Esophagus (tissue), 2 donors: Measurements from ENCODE around the gene RIGI. TPM values are rescaled to one million over a fixed set of nuclear protein-coding genes. Genes with fewer than 3 reads are reported as not detected.
A peak's percentile ranks its signal among the peaks of the same experiment; 100 is the strongest.
"Not testable (repeated sequence)": the region's sequence is repeated elsewhere in the genome, so short reads cannot be mapped to it uniquely, and the experiment has no call there.

ENCODE experiments used
- H3K27ac ChIP-seq, 2 donors: one replicate each; pipeline ENCODE4 v1.5.1; 2013; ENCODE audit warnings: low read depth in 2 of 2, mild to moderate bottlenecking in 2 of 2, inconsistent platforms in 1 of 2, low read length in 1 of 2, moderate library complexity in 1 of 2
- H3K27me3 ChIP-seq, 2 donors: one replicate each; pipeline ENCODE4 v1.6.1; 2013; ENCODE audit warnings: low read length in 2 of 2, control low read depth in 1 of 2, mild to moderate bottlenecking in 1 of 2; ENCODE audit not compliant: insufficient read depth in 2 of 2, control insufficient read depth in 1 of 2
- H3K36me3 ChIP-seq, 2 donors: one replicate each; pipeline ENCODE4 v1.6.1; 2013; ENCODE audit warnings: low read length in 1 of 2; ENCODE audit not compliant: control insufficient read depth in 2 of 2, insufficient read depth in 2 of 2
- H3K4me1 ChIP-seq, 2 donors: one replicate each; pipeline ENCODE4 v1.6.1; 2013; ENCODE audit warnings: low read length in 1 of 2; ENCODE audit not compliant: control insufficient read depth in 2 of 2, insufficient read depth in 2 of 2
- H3K4me3 ChIP-seq, 2 donors: one replicate each; pipeline ENCODE4 v1.5.1; 2013; ENCODE audit warnings: low read length in 2 of 2, mild to moderate bottlenecking in 2 of 2, low read depth in 1 of 2, moderate library complexity in 1 of 2
- H3K9me3 ChIP-seq, 2 donors: one replicate each; pipeline ENCODE4 v1.6.1; 2013; ENCODE audit warnings: mild to moderate bottlenecking in 2 of 2, low read depth in 1 of 2, low read length in 1 of 2, moderate library complexity in 1 of 2; ENCODE audit not compliant: control insufficient read depth in 2 of 2, insufficient read depth in 1 of 2
- WGBS, 2 donors: extraction: QIAGEN DNeasy Blood & Tissue Kit; methylation state at CpG; one replicate each; pipeline ENCODE4 v1.1.7; 2013; 5-methylcytosine and 5-hydroxymethylcytosine counted together
- polyA plus RNA-seq, 2 donors: library from polyadenylated mRNA; stranded (reverse); fragments of 200-250 nt; gene quantifications; one replicate each; pipeline ENCODE4 v1.2.3, GENCODE V29; 2013
- donor health status: healthy with polysubstance abuse.
- donor health status: Bipolar disorder and iron deficiency.

The RIGI gene
- polyA plus RNA-seq, 2 donors = 4.5 to 4.7 TPM

DNA sequence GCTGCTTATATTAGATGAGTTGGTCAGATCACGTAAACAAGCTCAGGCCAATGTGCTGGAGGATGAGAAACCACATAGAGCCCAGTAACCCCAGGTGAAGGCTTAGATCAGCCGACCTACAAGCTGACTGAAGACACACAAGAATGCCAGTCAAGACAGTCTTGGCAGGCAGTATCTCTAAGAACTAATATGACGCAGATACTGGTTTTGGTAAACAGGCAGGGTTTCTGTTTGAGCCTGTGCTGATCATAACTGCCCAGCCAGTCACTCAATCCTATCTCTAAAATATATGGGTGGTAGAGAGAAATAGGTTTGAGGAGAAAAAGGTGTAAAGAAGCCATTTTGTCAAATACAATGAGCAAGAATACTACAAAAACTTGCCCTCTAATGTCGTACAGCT, 7.8 kb upstream of the RIGI start:
- Histone ChIP-seq H3K27ac (no peak overlapping the region), H3K36me3 (no peaks in the 10 kb centered on the region), H3K4me3 (no peak overlapping the region), H3K9me3 (no peaks in the 10 kb centered on the region), H3K4me1 (no peaks in the 10 kb centered on the region), H3K27me3 (no peaks in the 10 kb centered on the region)
- 95 to 96% methylated on average over 4 of the region's 4 CpGs for WGBS, 2 donors

DNA sequence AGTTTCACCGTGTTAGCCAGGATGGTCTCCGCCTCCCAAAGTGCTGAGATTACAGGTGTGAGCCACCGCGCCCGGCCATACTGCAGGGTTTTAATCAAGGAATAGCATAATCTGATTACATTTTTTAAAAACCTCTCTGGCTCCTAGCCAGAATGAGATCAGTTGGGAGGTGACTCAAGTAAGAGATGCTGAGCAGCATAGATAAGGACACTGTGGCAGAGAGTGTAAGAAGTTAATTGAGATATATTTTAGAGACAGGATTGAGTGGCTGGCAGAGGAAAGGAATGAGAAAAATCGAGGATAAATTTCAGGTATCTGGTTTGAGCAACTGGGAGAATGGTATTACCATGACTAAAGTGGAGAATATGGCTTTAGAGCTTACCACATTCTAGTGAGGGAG, 7.3 kb upstream of the RIGI start:
- Histone ChIP-seq H3K4me3 (no peak overlapping the region), H3K27me3 (no peaks in the 10 kb centered on the region), H3K27ac (no peak overlapping the region), H3K9me3 (no peaks in the 10 kb centered on the region), H3K4me1 (no peaks in the 10 kb centered on the region), H3K36me3 (no peaks in the 10 kb centered on the region)
- WGBS, 2 donors = 96 to 97% methylated on average over 6 of the region's 6 CpGs

DNA sequence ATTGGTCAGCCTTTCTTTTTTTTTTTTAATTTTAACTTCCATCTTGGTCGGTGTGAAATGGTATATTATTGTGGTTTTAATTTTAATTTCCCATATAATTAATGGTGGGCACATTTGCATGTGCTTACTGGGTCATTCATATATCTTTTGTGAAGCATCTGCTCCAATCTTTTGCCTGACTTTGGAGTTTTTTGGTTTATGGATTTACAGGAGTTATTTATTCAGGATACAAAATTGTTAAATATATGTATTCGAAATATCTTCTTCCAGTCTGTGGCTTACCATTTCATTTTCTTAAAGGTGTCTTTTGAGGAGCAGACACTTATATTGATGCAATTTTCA, 682 bp upstream of the RIGI start:
- Histone ChIP-seq H3K27me3 (no peaks in the 10 kb centered on the region), H3K4me1 (peaks cover 0 to 3% of the 10 kb centered on the region in 2 donors), H3K9me3 (no peaks in the 10 kb centered on the region), H3K27ac (peak overlapping the region; percentile 69 to 95), H3K36me3 (no peaks in the 10 kb centered on the region), H3K4me3 (peak overlapping the region; percentile 59 to 92)
- WGBS, 2 donors = 10 to 15% methylated on average over 2 of the region's 2 CpGs

DNA sequence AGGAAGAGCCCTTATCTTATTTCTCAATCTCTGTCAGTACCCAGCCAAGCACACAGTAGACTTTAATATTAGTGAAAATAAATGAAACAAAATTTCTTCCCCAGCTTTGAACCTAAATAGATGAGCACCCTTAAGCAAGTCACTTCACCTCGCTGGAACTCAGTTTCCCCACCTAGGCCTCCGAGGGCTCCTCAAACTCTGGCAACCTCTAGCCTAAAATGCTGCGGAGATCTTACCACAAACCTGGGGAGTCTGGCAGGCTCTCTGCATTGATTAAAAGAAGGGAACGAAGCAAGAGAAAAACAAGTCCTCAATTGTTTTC, 326 bp downstream of the RIGI start:
- 0% methylated on average over 4 of the region's 4 CpGs for WGBS, 2 donors
- H3K27ac ChIP-seq = peak overlapping the region; percentile 69 to 95

DNA sequence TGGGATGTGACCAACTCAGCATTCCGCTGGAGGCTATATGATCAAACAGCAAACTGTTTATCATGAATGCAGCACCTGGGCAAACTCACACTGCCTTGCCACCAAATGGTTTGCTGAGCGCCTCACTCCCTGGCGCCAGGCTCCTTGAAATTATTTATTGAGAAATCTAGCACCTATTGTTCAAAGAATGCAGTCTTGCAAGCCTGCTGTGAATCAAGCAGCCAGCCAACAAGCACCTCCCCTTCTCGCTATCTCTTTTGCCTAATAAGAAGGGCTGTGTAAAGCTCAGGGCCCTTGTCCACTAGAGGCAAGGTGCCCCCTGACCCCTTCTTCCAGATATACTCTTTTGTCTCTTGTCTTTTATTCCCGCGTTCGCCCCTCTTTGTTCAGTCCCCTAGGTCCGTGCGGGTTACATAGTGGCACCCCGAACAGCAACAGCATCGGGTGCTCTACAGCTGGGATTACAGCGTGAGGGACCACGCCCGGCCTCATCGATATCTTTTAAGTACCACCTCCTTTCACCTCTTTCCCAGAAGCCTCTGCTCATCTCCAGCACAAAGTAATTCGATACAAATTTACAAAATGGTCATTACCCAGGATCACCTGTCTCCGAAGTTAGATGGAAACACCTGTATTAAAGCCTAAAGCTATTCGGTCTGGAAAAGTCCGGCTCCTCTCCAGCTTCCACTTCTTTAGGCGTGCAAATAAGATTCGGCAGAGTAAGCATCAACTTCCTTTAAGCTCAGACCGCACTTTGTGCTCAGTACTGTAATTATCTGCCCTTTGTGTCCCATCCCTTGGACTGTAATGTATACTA, 896 bp downstream of the RIGI start:
- Histone ChIP-seq H3K27me3 (no peaks in the 10 kb centered on the region), H3K27ac (peak overlapping the region; percentile 69 to 95), H3K9me3 (no peaks in the 10 kb centered on the region), H3K4me3 (peak overlapping the region; percentile 59 to 92), H3K36me3 (no peaks in the 10 kb centered on the region), H3K4me1 (peaks cover 0 to 3% of the 10 kb centered on the region in 2 donors)
- WGBS, 2 donors = 16 to 25% methylated on average over 22 of the region's 22 CpGs

More for the DNA sequence above, 326 bp downstream of the RIGI start:
- Histone ChIP-seq H3K4me1 (peaks cover 0 to 3% of the 10 kb centered on the region in 2 donors), H3K4me3 (peak overlapping the region; percentile 59 to 92), H3K36me3 (no peaks in the 10 kb centered on the region), H3K9me3 (no peaks in the 10 kb centered on the region), H3K27me3 (no peaks in the 10 kb centered on the region)

DNA sequence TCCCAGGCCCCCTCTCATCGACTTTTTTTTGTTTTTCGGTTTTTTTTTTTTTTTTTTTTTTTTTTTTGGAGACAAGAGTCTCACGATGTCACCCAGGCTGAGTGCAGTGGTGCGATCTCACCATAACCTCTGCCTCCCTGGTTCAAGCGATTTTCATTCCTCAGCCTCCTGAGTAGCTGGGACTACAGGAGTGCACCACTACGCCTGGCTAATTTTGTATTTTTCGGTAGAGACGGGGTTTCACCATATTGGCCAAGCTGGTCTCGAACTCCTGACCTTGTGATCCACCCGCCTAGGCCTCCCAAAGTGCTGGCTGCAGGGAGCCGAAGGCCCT, 1.5 kb downstream of the RIGI start:
- H3K36me3 ChIP-seq, H3K27me3 ChIP-seq, H3K4me1 ChIP-seq, H3K9me3 ChIP-seq: not testable (repeated sequence)
- WGBS, 2 donors = 80 to 83% methylated on average over 11 of the region's 11 CpGs
- Histone ChIP-seq H3K27ac (peak overlapping the region; percentile 20 to 69), H3K4me3 (peak overlapping the region in 1 of 2 donors; percentile 92)

DNA sequence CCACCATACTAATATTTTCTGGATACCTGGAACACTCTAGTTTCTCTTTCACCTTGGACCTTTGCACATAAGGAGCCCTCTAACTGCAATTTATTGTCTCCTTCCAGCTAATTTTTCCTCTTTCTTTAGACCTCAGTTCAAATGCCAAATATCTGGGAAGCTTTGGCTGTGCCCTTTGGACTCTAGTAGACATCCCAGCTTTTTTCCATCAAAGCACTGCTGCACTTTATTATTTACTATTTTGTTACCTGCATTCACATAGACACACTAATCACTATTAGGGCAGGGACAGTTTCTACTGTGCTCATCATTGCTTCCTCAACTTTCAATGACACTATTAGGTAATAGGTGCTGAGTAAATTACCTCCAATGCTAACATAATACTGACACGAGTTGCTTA, 2.1 kb downstream of the RIGI start:
- H3K36me3 ChIP-seq = no peaks in the 10 kb centered on the region
- no peaks in the 10 kb centered on the region for H3K27me3 ChIP-seq
- peaks cover 0 to 3% of the 10 kb centered on the region in 2 donors for H3K4me1 ChIP-seq
- H3K27ac ChIP-seq = no peak overlapping the region
- WGBS, 2 donors = 45 to 55% methylated on average over 1 of the region's 1 CpG
- H3K4me3 ChIP-seq = no peak overlapping the region
- no peaks in the 10 kb centered on the region for H3K9me3 ChIP-seq

DNA sequence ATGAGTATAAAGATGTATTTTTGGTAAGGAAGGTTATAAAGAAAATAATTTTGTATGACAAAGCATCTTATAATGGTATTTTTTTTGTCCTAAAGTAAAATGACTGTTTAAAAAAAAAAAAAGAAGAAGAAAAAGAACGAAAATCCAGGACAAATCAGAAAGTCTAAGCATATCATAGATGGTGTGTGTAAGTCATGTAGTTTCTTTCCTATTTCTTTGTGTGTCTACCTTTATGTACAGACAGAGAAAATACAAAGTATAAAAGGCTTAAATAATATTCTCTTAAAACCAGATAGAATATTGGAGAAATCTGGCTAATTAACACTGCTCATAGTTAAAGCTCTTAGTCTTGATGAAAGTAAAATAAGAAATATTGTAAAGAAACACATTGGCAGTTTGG, 7.7 kb downstream of the RIGI start:
- no peak overlapping the region for H3K4me3 ChIP-seq
- peaks cover 0 to 3% of the 10 kb centered on the region in 2 donors for H3K4me1 ChIP-seq
- 94% methylated on average over 1 of the region's 1 CpG for WGBS, 2 donors
- no peaks in the 10 kb centered on the region for H3K36me3 ChIP-seq
- H3K27me3 ChIP-seq = no peaks in the 10 kb centered on the region
- H3K9me3 ChIP-seq = no peaks in the 10 kb centered on the region
- H3K27ac ChIP-seq = no peak overlapping the region

DNA sequence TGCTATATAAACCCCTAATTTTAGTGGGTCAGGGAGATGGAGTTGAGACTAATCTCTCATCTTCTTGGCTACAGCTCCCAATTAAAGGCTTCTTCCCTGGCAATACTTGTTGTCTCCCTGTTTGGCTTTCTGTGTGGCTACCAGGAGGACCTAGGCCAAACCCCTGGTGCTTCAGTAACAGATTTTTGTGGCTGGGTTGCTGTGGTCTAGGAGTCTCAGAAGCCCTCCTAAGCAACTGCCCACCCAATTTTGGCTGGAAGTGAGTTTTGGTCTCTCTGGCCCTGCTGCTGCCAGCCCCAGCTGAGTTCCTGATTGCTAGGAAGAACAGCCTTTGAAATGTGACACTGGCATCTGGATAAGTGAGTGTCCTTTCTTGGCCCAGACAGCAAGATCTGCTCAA, 9.8 kb downstream of the RIGI start:
- Histone ChIP-seq H3K27ac (peak overlapping the region; percentile 55 to 81), H3K36me3 (no peaks in the 10 kb centered on the region), H3K27me3 (no peaks in the 10 kb centered on the region), H3K4me3 (no peak overlapping the region), H3K4me1 (peaks cover 0 to 3% of the 10 kb centered on the region in 2 donors), H3K9me3 (no peaks in the 10 kb centered on the region)

DNA sequence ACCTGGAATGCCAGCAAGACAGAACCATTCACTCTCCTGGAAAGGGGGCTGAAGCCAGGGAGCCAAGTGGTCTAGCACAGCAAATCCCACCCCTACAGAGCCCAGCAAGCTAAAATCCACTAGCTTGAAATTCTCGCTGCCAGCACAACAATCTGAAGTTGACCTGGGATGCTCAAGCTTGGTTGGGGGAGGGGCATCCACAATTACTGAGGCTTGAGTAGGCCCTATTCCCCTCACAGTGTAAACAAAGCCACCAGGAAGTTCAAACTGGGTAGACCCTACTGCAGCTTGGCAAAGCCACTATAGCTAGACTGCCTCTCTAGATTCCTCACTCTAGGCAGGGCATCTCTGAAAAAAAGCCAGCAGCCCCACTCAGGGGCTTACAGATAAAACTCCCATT, 17.3 kb downstream of the RIGI start:
- Histone ChIP-seq H3K9me3 (no peaks in the 10 kb centered on the region), H3K4me1 (peaks cover 0 to 8% of the 10 kb centered on the region in 2 donors), H3K4me3 (no peak overlapping the region), H3K27me3 (no peaks in the 10 kb centered on the region), H3K36me3 (no peaks in the 10 kb centered on the region), H3K27ac (no peak overlapping the region)
- 95 to 98% methylated on average over 1 of the region's 1 CpG for WGBS, 2 donors
